ENCODE results near the gene TRAF7. TPM values are rescaled to one million over a fixed set of nuclear protein-coding genes. Genes with fewer than 3 reads are reported as not detected.
A peak's percentile ranks its signal among the peaks of the same experiment; 100 is the strongest.
"Not testable (repeated sequence)": the region's sequence is repeated elsewhere in the genome, so short reads cannot be mapped to it uniquely, and the experiment has no call there.

TRAF7 gene
- total RNA-seq (2013) = 38.7 TPM
- polyA plus RNA-seq (10 to 100 TPM in 1 of 3 donors, 1 to 10 TPM in 2; 5.9 to 41.9 (median 6.7) TPM), polyA minus RNA-seq (33.1 and 43.2 TPM in 2 replicates), total RNA-seq (21.4 to 57.5 (median 45.0) reads per million in 11 experiments)

GRCh38 chr16:2155091-2155950 is at the start of gene TRAF7:
TRAF7 (plus strand) TSS chr16:2155782; CDS start chr16:2163921, 8,139 bp downstream.
- intact Hi-C loops (cut with micrococcal nuclease) = loop anchor here (2.0 to 10.0 kb wide), 5 partner anchors 49 to 349 kb away; partner anchors contain the start of genes MLST8 (in 2 of the 2), MSRB1 (in 1 of the 2), NTHL1 (in 1 of the 2) and TSC2 (in 1 of the 2)

GRCh38 chr16:2106211-2106610 is 49.4 kb upstream of the TRAF7 start:
- H3K4me2 ChIP-seq (replicated peaks; ENCODE audit: extremely low read depth, low read length, poor library complexity, severe bottlenecking); H3K4me1 ChIP-seq (ENCODE audit: control insufficient read depth in 1 of 2, insufficient read depth in 2 of 2, low read length in 2 of 2); H3K27ac Mint-ChIP-seq; H3K9me3 Mint-ChIP-seq; H3K9ac ChIP-seq (ENCODE audit: insufficient read depth, low read length, poor library complexity, severe bottlenecking); H2AFZ ChIP-seq (ENCODE audit: insufficient read depth, low read depth, low read length, poor library complexity, severe bottlenecking); H3K4me1 Mint-ChIP-seq; H3K4me3 Mint-ChIP-seq; intact Hi-C loops (cut with micrococcal nuclease); H3K27me3 Mint-ChIP-seq (ENCODE audit: low read depth in 3 of 3); H4K20me1 ChIP-seq (ENCODE audit: insufficient read depth, low read length); H3K27me3 ChIP-seq (ENCODE audit: control insufficient read depth in 2 of 2, insufficient read depth in 2 of 2, low read length in 2 of 2); H3K79me2 ChIP-seq (ENCODE audit: insufficient read depth, low read length); H3K27ac ChIP-seq (ENCODE audit: low read depth in 1 of 2, low read length in 2 of 2); DNase-seq; H3K4me3 ChIP-seq (replicated peaks in 1 of 3; ENCODE audit: low read depth in 2 of 3, low read length in 3 of 3); H3K9me3 ChIP-seq (replicated peaks in 1 of 2; ENCODE audit: control insufficient read depth in 1 of 2, insufficient read depth in 1 of 2, low read length in 2 of 2): not testable (repeated sequence)
- H3K36me3 Mint-ChIP-seq = peaks cover 19 to 52% of the 10 kb centered on the region in 2 donors
- WGBS (ENCODE audit: insufficient coverage) = 96% methylated on average over 10 of the region's 38 CpGs
- H3K36me3 ChIP-seq (replicated peaks in 1 of 2; ENCODE audit: control insufficient read depth in 1 of 2, insufficient read depth in 2 of 2, low read length in 2 of 2) = peaks cover 12 to 13% of the 10 kb centered on the region in 2 donors

More at GRCh38 chr16:2155091-2155950, at the start of gene TRAF7:
- H3K36me3 ChIP-seq (replicated peaks in 1 of 2; ENCODE audit: control insufficient read depth in 1 of 2, insufficient read depth in 2 of 2, low read length in 2 of 2) = peaks cover 3 to 9% of the 10 kb centered on the region in 2 donors
- Mint-ChIP-seq H3K9me3 (no peaks in the 10 kb centered on the region), H3K4me1 (peaks cover 55% of the 10 kb centered on the region), H3K4me3 (peak within 1 kb of the TSS; percentile 96 to 97), H3K27ac (peak within 1 kb of the TSS; percentile 89 to 95 (median 90)), H3K27me3 (ENCODE audit: low read depth in 3 of 3) (peaks cover 2 to 5% (median 5%) of the 10 kb centered on the region in 3 donors), H3K36me3 (peaks cover 12 to 15% of the 10 kb centered on the region in 2 donors)
- peaks cover 81% of the 10 kb centered on the region for H3K79me2 ChIP-seq (ENCODE audit: insufficient read depth, low read length)
- peaks cover 91% of the 10 kb centered on the region for H4K20me1 ChIP-seq (ENCODE audit: insufficient read depth, low read length)
- H3K9me3 ChIP-seq (replicated peaks in 1 of 2; ENCODE audit: control insufficient read depth in 1 of 2, insufficient read depth in 1 of 2, low read length in 2 of 2) = no peaks in the 10 kb centered on the region
- H3K27me3 ChIP-seq (ENCODE audit: control insufficient read depth in 2 of 2, insufficient read depth in 2 of 2, low read length in 2 of 2) = peaks cover 0 to 3% of the 10 kb centered on the region in 2 donors
- no peak for TF ChIP-seq CTCF (IDR thresholded peaks at IDR 0.05)
- peak within 1 kb of the TSS; percentile 86 to 97 (median 91) for H3K4me3 ChIP-seq (replicated peaks in 1 of 3; ENCODE audit: low read depth in 2 of 3, low read length in 3 of 3)
- peak within 1 kb of the TSS; percentile 78 for H2AFZ ChIP-seq (ENCODE audit: insufficient read depth, low read depth, low read length, poor library complexity, severe bottlenecking)
- H3K9ac ChIP-seq (ENCODE audit: insufficient read depth, low read length, poor library complexity, severe bottlenecking) = peak within 1 kb of the TSS; percentile 73
- peak within 1 kb of the TSS; percentile 62 to 86 for H3K27ac ChIP-seq (ENCODE audit: low read depth in 1 of 2, low read length in 2 of 2)
- peaks cover 38 to 49% of the 10 kb centered on the region in 2 donors for H3K4me1 ChIP-seq (ENCODE audit: control insufficient read depth in 1 of 2, insufficient read depth in 2 of 2, low read length in 2 of 2)
- whole genome bisulfite sequencing (ENCODE audit: insufficient coverage) = under 1% methylated on average over 78 of the region's 94 CpGs
- DNase-seq = peak; percentile 100
- H3K4me2 ChIP-seq (replicated peaks; ENCODE audit: extremely low read depth, low read length, poor library complexity, severe bottlenecking) = peak within 1 kb of the TSS; percentile 89

GRCh38 chr16:2107121-2107790 is 48.3 kb upstream of the TRAF7 start:
- H3K4me1 Mint-ChIP-seq; intact Hi-C loops (cut with micrococcal nuclease): not testable (repeated sequence)
- WGBS (ENCODE audit: insufficient coverage) = 96% methylated on average over 5 of the region's 17 CpGs

More at GRCh38 chr16:2107121-2107790, 48.3 kb upstream of the TRAF7 start:
- not testable (repeated sequence) for H3K79me2 ChIP-seq (ENCODE audit: insufficient read depth, low read length); H3K27me3 ChIP-seq (ENCODE audit: control insufficient read depth in 2 of 2, insufficient read depth in 2 of 2, low read length in 2 of 2); H3K4me1 ChIP-seq (ENCODE audit: control insufficient read depth in 1 of 2, insufficient read depth in 2 of 2, low read length in 2 of 2); DNase-seq; H2AFZ ChIP-seq (ENCODE audit: insufficient read depth, low read depth, low read length, poor library complexity, severe bottlenecking); H3K27ac ChIP-seq (ENCODE audit: low read depth in 1 of 2, low read length in 2 of 2); H4K20me1 ChIP-seq (ENCODE audit: insufficient read depth, low read length); H3K4me3 Mint-ChIP-seq; H3K9me3 Mint-ChIP-seq; H3K9me3 ChIP-seq (replicated peaks in 1 of 2; ENCODE audit: control insufficient read depth in 1 of 2, insufficient read depth in 1 of 2, low read length in 2 of 2); H3K9ac ChIP-seq (ENCODE audit: insufficient read depth, low read length, poor library complexity, severe bottlenecking); H3K4me2 ChIP-seq (replicated peaks; ENCODE audit: extremely low read depth, low read length, poor library complexity, severe bottlenecking); H3K4me3 ChIP-seq (replicated peaks in 1 of 3; ENCODE audit: low read depth in 2 of 3, low read length in 3 of 3); H3K27me3 Mint-ChIP-seq (ENCODE audit: low read depth in 3 of 3)
- H3K36me3 ChIP-seq (replicated peaks in 1 of 2; ENCODE audit: control insufficient read depth in 1 of 2, insufficient read depth in 2 of 2, low read length in 2 of 2) = peaks cover 13 to 16% of the 10 kb centered on the region in 2 donors
- peaks cover 16 to 50% of the 10 kb centered on the region in 2 donors for H3K36me3 Mint-ChIP-seq
- peak overlapping the region in 2 of 7 donors; percentile 2 to 40 for H3K27ac Mint-ChIP-seq

Measured in CD14-positive monocyte (primary cell).